CMK (cell line): ENCODE results near the gene FAM237B.
"Not testable (repeated sequence)": the region's sequence is repeated elsewhere in the genome, so short reads cannot be mapped to it uniquely, and the experiment has no call there.

Source experiments
- DNase-seq: peaks from one replicate; pipeline ENCODE4 v3.0.0-alpha.2; 2010; ENCODE audit warnings: low read depth

Gene FAM237B

GRCh38 chr7:90320801-90321494, at the start of gene FAM237B:
FAM237B (minus strand) TSS chr7:90321304; CDS start chr7:90319748, 1,556 bp downstream.
- no peak for DNase-seq

- DNase-seq: no peak
Observed at GRCh38 chr7:90351987-90352386, 30.9 kb upstream of the FAM237B start.

- DNase-seq: not testable (repeated sequence)
Observed at GRCh38 chr7:90350032-90350431, 28.9 kb upstream of the FAM237B start.

GRCh38 chr7:90349305-90349704, 28.2 kb upstream of the FAM237B start:
- DNase-seq: no peak

- DNase-seq: no peak
Observed at GRCh38 chr7:90347759-90348158, 26.7 kb upstream of the FAM237B start.

GRCh38 chr7:90346336-90347125, 25.4 kb upstream of the FAM237B start, which contains the start of gene GTPBP10:
GTPBP10 (plus strand) TSS chr7:90346716; CDS start chr7:90346742, 26 bp downstream.
- peak; percentile 91 for DNase-seq

- no peak for DNase-seq
Observed at GRCh38 chr7:90345595-90346335, 24.7 kb upstream of the FAM237B start.

GRCh38 chr7:90345016-90345415, 23.9 kb upstream of the FAM237B start:
- DNase-seq: no peak

GRCh38 chr7:90337106-90337505, 16.0 kb upstream of the FAM237B start:
- no peak for DNase-seq

- DNase-seq: not testable (repeated sequence)
Observed at GRCh38 chr7:90334926-90335325, 13.8 kb upstream of the FAM237B start.

GRCh38 chr7:90334193-90334843, 13.2 kb upstream of the FAM237B start:
- DNase-seq: no peak

GRCh38 chr7:90326500-90326899, 5.4 kb upstream of the FAM237B start:
- no peak for DNase-seq

- no peak for DNase-seq
Observed at GRCh38 chr7:90322837-90323236, 1.7 kb upstream of the FAM237B start.

GRCh38 chr7:90320418-90320800, 695 bp downstream of the FAM237B start:
- DNase-seq: no peak

- no peak for DNase-seq
Observed at GRCh38 chr7:90320014-90320413, 1.1 kb downstream of the FAM237B start.

- DNase-seq: no peak
Observed at GRCh38 chr7:90313907-90314306, 7.2 kb downstream of the FAM237B start.

- DNase-seq: no peak
Observed at GRCh38 chr7:90312745-90313144, 8.4 kb downstream of the FAM237B start.

GRCh38 chr7:90311175-90311574, 9.9 kb downstream of the FAM237B start:
- no peak for DNase-seq

GRCh38 chr7:90309872-90310271, 11.2 kb downstream of the FAM237B start:
- no peak for DNase-seq

- DNase-seq: no peak
Observed at GRCh38 chr7:90303241-90303640, 17.9 kb downstream of the FAM237B start.

GRCh38 chr7:90298145-90299038, 22.7 kb downstream of the FAM237B start:
- DNase-seq: no peak
